WTC11 (cell line): Measurements from ENCODE around the gene BANK1. TPM values are rescaled to one million over a fixed set of nuclear protein-coding genes. Genes with fewer than 3 reads are reported as not detected.

Experiments used
- ATAC-seq: fragments of 200-7000 bp; cut with Tn5 transposase; 2 replicates; pipeline ENCODE4 v1.10.0; 2021; ENCODE audit warnings: mild to moderate bottlenecking, moderate library complexity
- CTCF ChIA-PET: fragments of 300-600 bp; sonication (Branson Sonifier 250); formaldehyde crosslinking; loops from one replicate; lab custom pipeline; 2021; ENCODE audit warnings: antibody characterized with exemption; lab: Charles Lee
- POLR2A ChIA-PET: fragments of 350-600 bp; sonication (Branson Sonifier 250); formaldehyde crosslinking; loops from one replicate; lab custom pipeline; 2021; ENCODE audit warnings: antibody characterized with exemption; lab: Charles Lee
- DNase-seq: peaks from one replicate; pipeline ENCODE4 v3.0.0; 2021; ENCODE audit warnings: low spot score
- H3K27ac Mint-ChIP-seq: 2 replicates; pipeline ENCODE4 v1.8.0; 2021; ENCODE audit warnings: mixed read lengths
- H3K27me3 Mint-ChIP-seq: 2 replicates; pipeline ENCODE4 v1.8.0; 2021; ENCODE audit warnings: low read depth, mild to moderate bottlenecking, moderate library complexity, mixed read lengths
- H3K36me3 Mint-ChIP-seq: 2 replicates; pipeline ENCODE4 v1.8.0; 2021; ENCODE audit warnings: mixed read lengths
- H3K4me1 Mint-ChIP-seq: 2 replicates; pipeline ENCODE4 v1.8.0; 2022; ENCODE audit warnings: mixed read lengths
- H3K4me3 Mint-ChIP-seq: 2 replicates; pipeline ENCODE4 v1.8.0; 2021; ENCODE audit warnings: mild to moderate bottlenecking, moderate library complexity, mixed read lengths
- H3K9me3 Mint-ChIP-seq: 2 replicates; pipeline ENCODE4 v1.8.0; 2021; ENCODE audit warnings: mixed read lengths
- AFF4 ChIP-seq: sonication (generic); formaldehyde crosslinking; IDR thresholded peaks from 2 replicates; pipeline ENCODE4 v1.8.1; 2023; ENCODE audit warnings: mild to moderate bottlenecking, missing genetic modification reagents, borderline replicate concordance
- ATF3 ChIP-seq: sonication (generic); formaldehyde crosslinking; conservative IDR thresholded peaks from 2 replicates; pipeline ENCODE4 v1.8.1; 2022; ENCODE audit warnings: mild to moderate bottlenecking, missing genetic modification reagents
- E2F1 ChIP-seq: sonication (generic); formaldehyde crosslinking; IDR thresholded peaks from 2 replicates; pipeline ENCODE4 v1.8.0; 2022; ENCODE audit warnings: mild to moderate bottlenecking, missing genetic modification reagents
- ERG ChIP-seq: fragments of 250-450 bp; sonication (Bioruptor Pico); IDR thresholded peaks from 2 replicates; pipeline ENCODE4 v1.8.0; 2021; ENCODE audit warnings: mild to moderate bottlenecking
- FOXP1 ChIP-seq: sonication (generic); formaldehyde crosslinking; IDR thresholded peaks from 2 replicates; pipeline ENCODE4 v1.8.0; 2022; ENCODE audit warnings: missing genetic modification reagents, mild to moderate bottlenecking, moderate library complexity, borderline replicate concordance
- JUN ChIP-seq: sonication (generic); formaldehyde crosslinking; IDR thresholded peaks from 2 replicates; pipeline ENCODE4 v1.8.0; 2023; ENCODE audit warnings: mild to moderate bottlenecking, missing genetic modification reagents
- MAX ChIP-seq: sonication (generic); formaldehyde crosslinking; IDR thresholded peaks from 2 replicates; pipeline ENCODE4 v1.8.0; 2022; ENCODE audit warnings: mild to moderate bottlenecking, missing genetic modification reagents
- MYBL2 ChIP-seq: sonication (generic); formaldehyde crosslinking; IDR thresholded peaks from 2 replicates; pipeline ENCODE4 v1.8.1; 2023; ENCODE audit warnings: mild to moderate bottlenecking, moderate library complexity, missing genetic modification reagents
- NFYB ChIP-seq: sonication (generic); formaldehyde crosslinking; conservative IDR thresholded peaks from 2 replicates; pipeline ENCODE4 v1.8.0; 2022; ENCODE audit warnings: low read depth, missing genetic modification reagents
- PRRX2 ChIP-seq: fragments of 250-450 bp; sonication (Bioruptor Pico); IDR thresholded peaks from 2 replicates; pipeline ENCODE4 v1.8.0; 2021; ENCODE audit warnings: mild to moderate bottlenecking
- RELA ChIP-seq: sonication (generic); formaldehyde crosslinking; IDR thresholded peaks from 2 replicates; pipeline ENCODE4 v1.8.1; 2022; ENCODE audit warnings: missing genetic modification reagents, mild to moderate bottlenecking, borderline replicate concordance
- SOX15 ChIP-seq: fragments of 250-450 bp; sonication (Bioruptor Pico); IDR thresholded peaks from 2 replicates; pipeline ENCODE4 v1.9.0; 2021; ENCODE audit warnings: mild to moderate bottlenecking
- TEAD1 ChIP-seq: sonication (generic); formaldehyde crosslinking; IDR thresholded peaks from 2 replicates; pipeline ENCODE4 v1.8.0; 2022; ENCODE audit warnings: mild to moderate bottlenecking, missing genetic modification reagents
- TEAD4 ChIP-seq: sonication (generic); formaldehyde crosslinking; IDR thresholded peaks from 2 replicates; pipeline ENCODE4 v1.8.0; 2022; ENCODE audit warnings: mild to moderate bottlenecking, missing genetic modification reagents
- USF2 ChIP-seq: sonication (generic); formaldehyde crosslinking; IDR thresholded peaks from 2 replicates; pipeline ENCODE4 v1.8.1; 2023; ENCODE audit warnings: mild to moderate bottlenecking, missing genetic modification reagents, moderate library complexity
- ZBTB21 ChIP-seq: sonication (generic); formaldehyde crosslinking; IDR thresholded peaks from 2 replicates; pipeline ENCODE4 v1.8.1; 2023; ENCODE audit warnings: mild to moderate bottlenecking, missing genetic modification reagents, borderline replicate concordance
- ZNF396 ChIP-seq: fragments of 250-450 bp; sonication (Bioruptor Pico); IDR thresholded peaks from 2 replicates; pipeline ENCODE4 v1.8.0; 2021; ENCODE audit warnings: mild to moderate bottlenecking, moderate library complexity, borderline replicate concordance
- ZNF416 ChIP-seq: fragments of 250-450 bp; sonication (Bioruptor Pico); IDR thresholded peaks from 2 replicates; pipeline ENCODE4 v1.9.0; 2021; ENCODE audit warnings: mild to moderate bottlenecking, inconsistent platforms
- ZNF423 ChIP-seq: fragments of 250-450 bp; sonication (Bioruptor Pico); IDR thresholded peaks from 2 replicates; pipeline ENCODE4 v2.1.2; 2022; ENCODE audit warnings: mild to moderate bottlenecking, moderate library complexity
- ZNF671 ChIP-seq: fragments of 250-450 bp; sonication (Bioruptor Pico); IDR thresholded peaks from 2 replicates; pipeline ENCODE4 v1.8.0; 2021; ENCODE audit warnings: mild to moderate bottlenecking
- total RNA-seq: library from RNA; stranded (reverse); gene quantifications from 3 replicates; pipeline ENCODE4 v1.2.3, GENCODE V29; 2021
- TF ChIP-seq, protein P1 (sequence below): sonication (generic); formaldehyde crosslinking; IDR thresholded peaks from 2 replicates; pipeline ENCODE4 v1.8.1; 2023; ENCODE audit warnings: mild to moderate bottlenecking, missing genetic modification reagents, moderate library complexity
- TF ChIP-seq, protein P2 (sequence below): sonication (generic); formaldehyde crosslinking; IDR thresholded peaks from 2 replicates; pipeline ENCODE4 v1.8.0; 2022; ENCODE audit warnings: mild to moderate bottlenecking, missing genetic modification reagents
- TF ChIP-seq, protein P3 (sequence below): fragments of 250-450 bp; sonication (Bioruptor Pico); IDR thresholded peaks from 2 replicates; pipeline ENCODE4 v1.9.0; 2021; ENCODE audit warnings: mild to moderate bottlenecking

Gene BANK1
- total RNA-seq, 1 experiment from 2014 or later, result 0.68 TPM

DNA sequence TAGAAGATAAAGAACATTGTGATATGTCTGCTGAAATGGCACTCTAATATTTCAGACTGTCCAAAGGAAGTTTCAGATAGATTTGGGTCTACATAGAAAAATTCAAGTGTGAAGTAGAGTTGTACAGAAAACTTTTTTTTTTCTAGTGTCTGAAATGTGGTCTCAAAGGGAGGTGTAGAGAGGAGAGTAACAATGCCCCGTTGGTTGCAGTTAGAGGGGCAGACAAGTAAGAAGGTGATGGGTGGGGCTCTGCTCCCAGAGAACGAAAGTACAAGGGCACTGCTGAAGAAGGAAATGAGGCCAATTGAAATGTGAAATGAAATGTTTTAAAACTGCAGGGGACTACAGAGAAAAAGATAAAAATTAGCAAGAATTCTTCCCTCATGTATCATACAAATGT is 177.8 kb downstream of the BANK1 start (continued):
- no peak for TF ChIP-seq ZNF416 (CRISPR knock-in tag)
- no peak for TF ChIP-seq MAX
- no peak for TF ChIP-seq ZNF671
- no peak for TF ChIP-seq FOXP1
- TF ChIP-seq, protein P1, sequence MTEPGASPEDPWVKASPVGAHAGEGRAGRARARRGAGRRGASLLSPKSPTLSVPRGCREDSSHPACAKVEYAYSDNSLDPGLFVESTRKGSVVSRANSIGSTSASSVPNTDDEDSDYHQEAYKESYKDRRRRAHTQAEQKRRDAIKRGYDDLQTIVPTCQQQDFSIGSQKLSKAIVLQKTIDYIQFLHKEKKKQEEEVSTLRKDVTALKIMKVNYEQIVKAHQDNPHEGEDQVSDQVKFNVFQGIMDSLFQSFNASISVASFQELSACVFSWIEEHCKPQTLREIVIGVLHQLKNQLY (CRISPR knock-in tag), result no peak
- no peak for TF ChIP-seq USF2
- TF ChIP-seq E2F1 (CRISPR knock-in tag), result no peak
- TF ChIP-seq ZBTB21 (CRISPR knock-in tag), result no peak
- TF ChIP-seq AFF4 (CRISPR knock-in tag), result no peak
- TF ChIP-seq TEAD1, result no peak
- no peak for TF ChIP-seq ATF3
- TF ChIP-seq, protein P2, sequence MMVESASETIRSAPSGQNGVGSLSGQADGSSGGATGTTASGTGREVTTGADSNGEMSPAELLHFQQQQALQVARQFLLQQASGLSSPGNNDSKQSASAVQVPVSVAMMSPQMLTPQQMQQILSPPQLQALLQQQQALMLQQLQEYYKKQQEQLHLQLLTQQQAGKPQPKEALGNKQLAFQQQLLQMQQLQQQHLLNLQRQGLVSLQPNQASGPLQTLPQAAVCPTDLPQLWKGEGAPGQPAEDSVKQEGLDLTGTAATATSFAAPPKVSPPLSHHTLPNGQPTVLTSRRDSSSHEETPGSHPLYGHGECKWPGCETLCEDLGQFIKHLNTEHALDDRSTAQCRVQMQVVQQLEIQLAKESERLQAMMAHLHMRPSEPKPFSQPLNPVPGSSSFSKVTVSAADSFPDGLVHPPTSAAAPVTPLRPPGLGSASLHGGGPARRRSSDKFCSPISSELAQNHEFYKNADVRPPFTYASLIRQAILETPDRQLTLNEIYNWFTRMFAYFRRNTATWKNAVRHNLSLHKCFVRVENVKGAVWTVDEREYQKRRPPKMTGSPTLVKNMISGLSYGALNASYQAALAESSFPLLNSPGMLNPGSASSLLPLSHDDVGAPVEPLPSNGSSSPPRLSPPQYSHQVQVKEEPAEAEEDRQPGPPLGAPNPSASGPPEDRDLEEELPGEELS (CRISPR knock-in tag), result no peak
- TF ChIP-seq, all 79 proteins: peak for 0

DNA sequence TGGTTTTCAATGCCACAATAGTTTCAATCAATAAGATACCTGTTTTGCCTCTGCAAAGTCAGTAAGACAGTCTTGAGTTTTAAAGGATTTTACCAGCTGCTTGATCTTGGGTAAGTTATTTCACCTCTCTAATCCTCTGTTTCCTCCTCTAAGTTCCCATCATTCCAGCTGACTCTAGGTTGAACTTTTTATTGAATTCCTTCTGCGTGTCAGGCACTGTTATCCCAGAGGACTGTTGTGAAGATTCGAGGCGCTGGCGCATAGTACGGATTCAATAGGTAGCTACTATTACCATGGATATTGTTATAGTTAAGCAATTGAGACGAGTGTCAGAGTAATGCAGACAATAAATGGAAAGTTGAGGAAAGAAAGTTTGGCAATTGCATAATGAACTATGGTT is 179.4 kb downstream of the BANK1 start:
- ChIA-PET CTCF (no interaction called here), POLR2A (no interaction called here)
- TF ChIP-seq SOX15 (CRISPR knock-in tag) (no peak), TEAD1 (no peak), NFYB (CRISPR knock-in tag) (no peak), ZNF423 (no peak), JUN (CRISPR knock-in tag) (no peak), PRRX2 (CRISPR knock-in tag) (no peak), ZNF416 (CRISPR knock-in tag) (no peak), ERG (CRISPR knock-in tag) (no peak), TEAD4 (CRISPR knock-in tag) (no peak), ZNF671 (no peak), ZNF396 (CRISPR knock-in tag) (no peak), RELA (no peak), MYBL2 (no peak)
- TF ChIP-seq, protein P3, sequence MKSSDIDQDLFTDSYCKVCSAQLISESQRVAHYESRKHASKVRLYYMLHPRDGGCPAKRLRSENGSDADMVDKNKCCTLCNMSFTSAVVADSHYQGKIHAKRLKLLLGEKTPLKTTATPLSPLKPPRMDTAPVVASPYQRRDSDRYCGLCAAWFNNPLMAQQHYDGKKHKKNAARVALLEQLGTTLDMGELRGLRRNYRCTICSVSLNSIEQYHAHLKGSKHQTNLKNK (CRISPR knock-in tag), result no peak
- no peaks in the 10 kb centered on the region for H3K27me3 Mint-ChIP-seq
- H3K4me1 Mint-ChIP-seq, result peaks cover 9% of the 10 kb centered on the region
- no peak overlapping the region for H3K4me3 Mint-ChIP-seq
- no peaks in the 10 kb centered on the region; the same call in 1 of the 2 replicates for H3K9me3 Mint-ChIP-seq
- no peak for DNase-seq
- no peaks in the 10 kb centered on the region for H3K36me3 Mint-ChIP-seq
- peak overlapping the region; percentile 30 for H3K27ac Mint-ChIP-seq
- ATAC-seq, result no peak
